GM12864 (cell line): ENCODE results near the gene PPM1H.

Experiments
- DNase-seq: peaks from one replicate; pipeline ENCODE4 v3.0.0-alpha.2; 2011; ENCODE audit warnings: low read depth
- H3K4me3 ChIP-seq: 2 replicates; pipeline ENCODE4 v1.5.1; 2011; ENCODE audit warnings: mild to moderate bottlenecking, low read depth, low read length, control low read depth
- CTCF ChIP-seq: IDR thresholded peaks from 2 replicates; pipeline ENCODE4 v1.5.1; 2011; ENCODE audit warnings: low read depth, mild to moderate bottlenecking, moderate library complexity, low read length, control low read depth, inconsistent platforms; ENCODE audit errors: missing control alignments

Gene PPM1H

GRCh38 chr12:62800707-62801400 lies 134.1 kb downstream of the PPM1H start:
- no peak overlapping the region for H3K4me3 ChIP-seq
- DNase-seq: no peak
- TF ChIP-seq CTCF: no peak

GRCh38 chr12:62799766-62800406 lies 135.1 kb downstream of the PPM1H start:
- no peak for TF ChIP-seq CTCF
- no peak for DNase-seq
- H3K4me3 ChIP-seq: no peak overlapping the region

GRCh38 chr12:62799126-62799736 lies 135.7 kb downstream of the PPM1H start:
- H3K4me3 ChIP-seq: no peak overlapping the region
- TF ChIP-seq CTCF: peak; percentile 93
- DNase-seq: no peak

- no peak overlapping the region for H3K4me3 ChIP-seq
- DNase-seq: no peak
- TF ChIP-seq CTCF: no peak
Observed at GRCh38 chr12:62794218-62794583, 140.7 kb downstream of the PPM1H start.

GRCh38 chr12:62793256-62794217 lies 141.4 kb downstream of the PPM1H start:
- peak; percentile 92 for TF ChIP-seq CTCF
- no peak overlapping the region for H3K4me3 ChIP-seq
- no peak for DNase-seq

- no peak overlapping the region for H3K4me3 ChIP-seq
- TF ChIP-seq CTCF: no peak
- no peak for DNase-seq
Observed at GRCh38 chr12:62792236-62792870, 142.6 kb downstream of the PPM1H start.
